OCI-LY7 (cell line): ENCODE results near the gene NOXA1. TPM values are rescaled to one million over a fixed set of nuclear protein-coding genes. Genes with fewer than 3 reads are reported as not detected.

Experiments used
- BruUV-seq: library from RNA; stranded (reverse); fragments of 400-500 nt; replicated peaks from 2 replicates; lab custom pipeline; 2021; lab: Mats Ljungman, UMichigan
- CTCF ChIA-PET: fragments of 300-600 bp; sonication (Branson Sonifier 250); formaldehyde crosslinking; loops from one replicate; lab custom pipeline; 2022; ENCODE audit warnings: antibody characterized with exemption; ENCODE audit not compliant: unreplicated experiment; lab: Charles Lee
- POLR2A ChIA-PET: fragments of 300-600 bp; sonication (Branson Sonifier 250); formaldehyde crosslinking; loops from one replicate; lab custom pipeline; 2022; ENCODE audit warnings: antibody characterized with exemption; lab: Charles Lee
- DNase-seq: peaks from one replicate; pipeline ENCODE4 v3.0.0-alpha.2; 2015; ENCODE audit warnings: low spot score
- H2AFZ ChIP-seq: fragments of 200-600 bp; sonication (generic), shearing (Covaris generic); 2 replicates; pipeline ENCODE4 v1.6.1; 2014; ENCODE audit warnings: mild to moderate bottlenecking, antibody characterized with exemption, low read length, moderate library complexity
- H3K27ac ChIP-seq: fragments of 200-600 bp; sonication (generic); 2 replicates; pipeline ENCODE4 v1.5.1; 2014; ENCODE audit warnings: mixed run types, low read depth, mild to moderate bottlenecking, moderate library complexity, low read length, inconsistent platforms; ENCODE audit not compliant: poor library complexity, severe bottlenecking
- H3K36me3 ChIP-seq: fragments of 200-600 bp; sonication (generic); 2 replicates; pipeline ENCODE4 v1.6.1; 2014; ENCODE audit warnings: mild to moderate bottlenecking, antibody characterized with exemption, low read length, moderate library complexity, mixed read lengths; ENCODE audit not compliant: insufficient read depth
- H3K4me1 ChIP-seq: fragments of 200-600 bp; sonication (generic); 2 replicates; pipeline ENCODE4 v1.5.1; 2014; ENCODE audit warnings: mild to moderate bottlenecking, low read length; ENCODE audit not compliant: insufficient read depth, poor library complexity, severe bottlenecking
- H3K4me2 ChIP-seq: fragments of 200-600 bp; sonication (generic); 2 replicates; pipeline ENCODE4 v1.6.1; 2014; ENCODE audit warnings: mild to moderate bottlenecking, low read length
- H3K4me3 ChIP-seq: fragments of 200-600 bp; sonication (generic); 2 replicates; pipeline ENCODE4 v1.5.1; 2014; ENCODE audit warnings: mild to moderate bottlenecking, low read depth, low read length; ENCODE audit not compliant: poor library complexity, severe bottlenecking
- H3K79me2 ChIP-seq: fragments of 200-600 bp; sonication (generic); 2 replicates; pipeline ENCODE4 v1.6.1; 2016; ENCODE audit warnings: low read depth, mild to moderate bottlenecking, low read length, moderate library complexity, mixed read lengths; ENCODE audit not compliant: insufficient read depth
- H3K9me2 ChIP-seq: fragments of 200-600 bp; sonication (generic); 2 replicates; pipeline ENCODE4 v1.6.1; 2016; ENCODE audit warnings: mild to moderate bottlenecking, low read length, mixed read lengths; ENCODE audit not compliant: insufficient read depth
- H3K9me3 ChIP-seq: fragments of 200-600 bp; sonication (generic); 2 replicates; pipeline ENCODE4 v1.6.1; 2014; ENCODE audit warnings: mild to moderate bottlenecking, mixed run types, low read length, mixed read lengths
- H4K20me1 ChIP-seq: fragments of 200-600 bp; sonication (generic); 2 replicates; pipeline ENCODE4 v1.6.1; 2014; ENCODE audit warnings: mild to moderate bottlenecking, antibody characterized with exemption, low read length, moderate library complexity, mixed read lengths; ENCODE audit not compliant: insufficient read depth
- CTCF ChIP-seq: fragments of 200-600 bp; sonication (generic); conservative IDR thresholded peaks from 2 replicates; pipeline ENCODE4 v1.5.1; 2014; ENCODE audit warnings: mild to moderate bottlenecking, antibody characterized with exemption, low read length, moderate library complexity, mixed read lengths
- EZH2phosphoT487 ChIP-seq: fragments of 200-600 bp; sonication (generic); IDR thresholded peaks from 2 replicates; pipeline ENCODE4 v1.6.1; 2018; ENCODE audit warnings: low read depth, borderline replicate concordance, mild to moderate bottlenecking, mixed run types, antibody characterized with exemption, low read length, moderate library complexity, mixed read lengths
- intact Hi-C: fragments of 100-400 bp; cut with micrococcal nuclease; formaldehyde crosslinking; loops from one replicate; pipeline ENCODE4 v1.10.0; 2022; ENCODE audit not compliant: unreplicated experiment
- total RNA-seq, 2 experiments: library from RNA; depleted of rRNA in 1 of 2; stranded (reverse); fragments of >200 nt in 1 of 2; shearing (Covaris generic) in 1 of 2; gene quantifications; 2 replicates each; pipeline ENCODE4 v1.2.3, GENCODE V29; 2014 to 2022

Gene NOXA1
- total RNA-seq, 2 experiments from 2014 or later = not detected

GRCh38 chr9:137454597-137455358 is 31.6 kb downstream of the NOXA1 start:
- POLR2A ChIA-PET = interaction anchor here (0.6 to 0.8 kb wide), 2 partner anchors 186 to 462 kb away, joined by 3 read pairs; partner anchors contain the start of gene PAXX
- Histone ChIP-seq H4K20me1 (no peaks in the 10 kb centered on the region), H3K27ac (peak overlapping the region; percentile 10), H3K79me2 (no peaks in the 10 kb centered on the region), H3K4me3 (peak overlapping the region; percentile 66), H3K36me3 (peaks cover 12% of the 10 kb centered on the region; the same call in 1 of the 2 replicates), H3K9me3 (no peaks in the 10 kb centered on the region), H3K4me1 (peaks cover 34% of the 10 kb centered on the region), H3K9me2 (no peaks in the 10 kb centered on the region), H2AFZ (peak overlapping the region; percentile 26; the same call in 1 of the 2 replicates), H3K4me2 (peak overlapping the region; percentile 68)
- BruUV-seq = no TSS peak
- CTCF ChIA-PET = no interaction called here
- intact Hi-C loops = no loop called here
- no peak for DNase-seq
- TF ChIP-seq EZH2phosphoT487 = no peak
- no peak for TF ChIP-seq CTCF

GRCh38 chr9:137455359-137455991 is 32.3 kb downstream of the NOXA1 start:
- Histone ChIP-seq H4K20me1 (no peaks in the 10 kb centered on the region), H3K36me3 (peaks cover 8% of the 10 kb centered on the region; the same call in 1 of the 2 replicates), H3K4me3 (no peak overlapping the region), H2AFZ (no peak overlapping the region), H3K4me1 (peaks cover 31% of the 10 kb centered on the region), H3K79me2 (no peaks in the 10 kb centered on the region), H3K27ac (no peak overlapping the region), H3K9me2 (no peaks in the 10 kb centered on the region), H3K9me3 (no peaks in the 10 kb centered on the region), H3K4me2 (no peak overlapping the region)
- TF ChIP-seq CTCF = no peak
- no peak for TF ChIP-seq EZH2phosphoT487
- no peak for DNase-seq
- POLR2A ChIA-PET = interaction anchor here (0.5 kb wide), 1 partner anchor 321 kb away, joined by 4 read pairs; no protein-coding TSS in a partner anchor
- intact Hi-C loops = no loop called here
- CTCF ChIA-PET = no interaction called here
- no TSS peak for BruUV-seq
